Measurements from ENCODE around the gene KNSTRN. TPM values are rescaled to one million over a fixed set of nuclear protein-coding genes. Genes with fewer than 3 reads are reported as not detected.

The KNSTRN gene
- total RNA-seq, 4 donors from 2014 or later: 10.8 to 30.9 (median 22.1) TPM

DNA sequence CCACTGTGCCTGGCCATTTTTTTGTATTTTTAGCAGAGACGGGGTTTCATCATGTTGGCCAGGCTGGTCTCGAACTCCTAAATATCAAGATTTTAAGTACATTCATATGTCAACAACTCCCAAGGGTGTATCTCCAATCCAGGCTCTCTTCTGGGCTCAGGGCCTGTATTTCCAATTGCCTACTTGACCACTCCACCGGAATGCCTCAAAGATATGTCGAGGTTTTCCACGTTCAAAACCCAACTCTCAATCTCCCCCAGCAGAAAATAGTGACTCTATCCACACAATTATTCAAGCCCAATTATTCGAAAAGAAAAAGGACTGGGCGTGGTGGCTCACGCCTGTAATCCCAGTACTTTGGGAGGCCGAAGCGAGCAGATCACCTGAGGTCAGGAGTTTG is 1.9 kb upstream of the KNSTRN start:
- no peak for TF ChIP-seq POLR2A (IDR thresholded peaks at IDR 0.05)
- TF ChIP-seq CTCF (IDR thresholded peaks at IDR 0.05 in 4 of 5, conservative IDR thresholded peaks at IDR 0.05 in 1 of 5): no peak
- Histone ChIP-seq H3K9me3 (no peaks in the 10 kb centered on the region), H3K36me3 (no peaks in the 10 kb centered on the region), H3K4me1 (peaks cover 11 to 20% of the 10 kb centered on the region in 2 donors), H3K27me3 (no peaks in the 10 kb centered on the region), H3K4me3 (no peak overlapping the region), H3K27ac (peak overlapping the region; percentile 68 to 82 (median 75))
- intact Hi-C loops (cut with DNase I; ENCODE audit: low total_unique reads): loop anchor here (1.0 to 5.0 kb wide), 3 partner anchors 25 to 1928 kb away; partner anchors contain the start of genes CCDC9B, FAM98B and IVD
- no peak for ATAC-seq
- in situ Hi-C loops (cut with MboI; ENCODE audit: low sequenced_read_pairs in 4 of 4): no loop called here
- no peak for DNase-seq

GRCh38 chr15:40381818-40382529 is 547 bp upstream of the KNSTRN start:
- H3K27ac ChIP-seq: peak overlapping the region; percentile 62 to 76 (median 74)
- in situ Hi-C loops (cut with MboI; ENCODE audit: low sequenced_read_pairs in 4 of 4) (no loop called here), intact Hi-C loops (cut with DNase I; ENCODE audit: low total_unique reads) (loop anchor here (5.0 kb wide), 2 partner anchors 40 to 1930 kb away; partner anchors contain the start of genes CCDC9B and FAM98B)
- no peaks in the 10 kb centered on the region for H3K9me3 ChIP-seq
- H3K27me3 ChIP-seq: no peaks in the 10 kb centered on the region
- H3K36me3 ChIP-seq: peaks cover 0 to 6% of the 10 kb centered on the region in 2 donors
- DNase-seq (no peak), ATAC-seq (no peak)
- peak overlapping the region in 3 of 4 donors; percentile 37 to 94 (median 75) for H3K4me3 ChIP-seq
- H3K4me1 ChIP-seq: peaks cover 11 to 20% of the 10 kb centered on the region in 2 donors
- no peak for TF ChIP-seq POLR2A (IDR thresholded peaks at IDR 0.05)
- no peak for TF ChIP-seq CTCF (IDR thresholded peaks at IDR 0.05 in 4 of 5, conservative IDR thresholded peaks at IDR 0.05 in 1 of 5)

DNA sequence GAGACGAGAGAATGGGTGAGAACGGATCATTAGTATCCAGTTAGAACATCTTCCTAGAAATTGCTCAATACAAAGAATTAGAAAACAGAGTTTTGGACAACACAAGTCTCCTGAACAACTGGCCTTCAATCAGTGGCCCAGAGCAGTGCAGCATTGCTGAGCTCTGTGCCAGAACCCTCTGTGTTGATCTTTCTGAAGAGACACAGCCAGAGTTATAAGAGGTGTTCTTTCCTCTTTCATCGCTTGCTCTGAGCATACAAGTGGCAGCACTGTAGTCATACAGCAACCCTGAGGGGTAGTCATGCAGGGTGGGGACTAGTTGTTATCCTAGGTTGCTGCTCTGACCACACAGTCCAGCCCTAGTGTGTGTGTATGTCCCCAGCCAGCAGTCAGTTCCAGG is 4.0 kb downstream of the KNSTRN start:
- ATAC-seq: no peak
- in situ Hi-C loops (cut with MboI; ENCODE audit: low sequenced_read_pairs in 4 of 4): no loop called here

DNA sequence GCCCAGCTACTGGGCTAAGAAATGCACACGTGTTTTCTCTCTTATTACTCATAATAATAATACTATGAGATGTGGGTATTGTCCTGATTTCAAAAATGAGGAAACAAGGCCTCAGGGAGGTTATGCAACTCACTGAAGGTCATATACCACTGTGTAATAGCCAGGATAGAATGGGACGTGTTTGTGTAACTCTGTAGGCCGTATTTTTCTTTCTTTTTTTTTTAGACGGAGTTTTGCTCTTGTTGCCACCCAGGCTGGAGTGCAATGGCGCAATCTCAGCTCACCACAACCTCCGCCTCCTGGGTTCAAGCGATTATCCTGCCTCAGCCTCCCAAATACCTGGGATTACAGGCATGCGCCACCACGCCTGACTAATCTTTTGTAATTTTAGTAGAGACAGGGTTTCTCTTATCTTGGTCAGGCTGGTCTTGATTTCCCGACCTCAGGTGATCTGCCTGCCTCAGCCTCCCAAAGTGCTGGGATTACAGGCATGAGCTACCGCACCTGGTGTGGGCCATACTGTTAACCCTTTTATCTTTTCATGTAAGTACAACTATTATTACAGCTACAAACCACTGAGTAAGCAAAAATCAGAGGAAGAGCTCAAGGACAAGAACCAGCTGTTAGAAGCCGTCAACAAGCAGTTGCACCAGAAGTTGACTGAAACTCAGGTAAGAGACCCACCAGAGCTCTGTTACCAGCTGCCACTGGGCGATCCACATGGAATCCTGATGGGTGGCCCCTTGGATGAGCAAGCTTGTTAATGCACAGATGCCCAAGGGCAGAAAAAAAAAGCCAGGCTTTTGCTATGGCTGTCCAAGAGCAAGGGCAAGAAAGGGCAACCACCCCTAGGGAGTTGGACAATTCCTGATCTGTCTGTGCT is 6.7 kb downstream of the KNSTRN start:
- Histone ChIP-seq H3K36me3 (peaks cover 0 to 63% of the 10 kb centered on the region in 2 donors), H3K27ac (no peak overlapping the region), H3K4me1 (no peaks in the 10 kb centered on the region), H3K27me3 (no peaks in the 10 kb centered on the region), H3K4me3 (no peak overlapping the region), H3K9me3 (no peaks in the 10 kb centered on the region)
- DNase-seq (no peak), ATAC-seq (no peak)
- intact Hi-C loops (cut with DNase I; ENCODE audit: low total_unique reads): no loop called here
- TF ChIP-seq CTCF (IDR thresholded peaks at IDR 0.05 in 4 of 5, conservative IDR thresholded peaks at IDR 0.05 in 1 of 5) (no peak), POLR2A (IDR thresholded peaks at IDR 0.05) (no peak)
- in situ Hi-C loops (cut with MboI; ENCODE audit: low sequenced_read_pairs in 4 of 4): no loop called here

More for the DNA sequence above, 4.0 kb downstream of the KNSTRN start:
- H3K27ac ChIP-seq: no peak overlapping the region
- intact Hi-C loops (cut with DNase I; ENCODE audit: low total_unique reads): no loop called here
- H3K4me1 ChIP-seq: peaks cover 4 to 7% of the 10 kb centered on the region in 2 donors
- TF ChIP-seq CTCF (IDR thresholded peaks at IDR 0.05 in 4 of 5, conservative IDR thresholded peaks at IDR 0.05 in 1 of 5) (no peak), POLR2A (IDR thresholded peaks at IDR 0.05) (no peak)
- H3K27me3 ChIP-seq: no peaks in the 10 kb centered on the region
- no peak overlapping the region for H3K4me3 ChIP-seq
- H3K36me3 ChIP-seq: peaks cover 0 to 38% of the 10 kb centered on the region in 2 donors
- no peak for DNase-seq
- no peaks in the 10 kb centered on the region for H3K9me3 ChIP-seq
